GM19351 (cell line): ENCODE results near the gene GPR161.
"Not testable (repeated sequence)": the region's sequence is repeated elsewhere in the genome, so short reads cannot be mapped to it uniquely, and the experiment has no call there.

ENCODE experiments used
- ATAC-seq: cut with Tn5 transposase; IDR thresholded peaks from one replicate; pipeline ENCODE4 v1.9.1; 2021; ENCODE audit warnings: mild to moderate bottlenecking, moderate library complexity; ENCODE audit not compliant: unreplicated experiment

The GPR161 gene, protein sequence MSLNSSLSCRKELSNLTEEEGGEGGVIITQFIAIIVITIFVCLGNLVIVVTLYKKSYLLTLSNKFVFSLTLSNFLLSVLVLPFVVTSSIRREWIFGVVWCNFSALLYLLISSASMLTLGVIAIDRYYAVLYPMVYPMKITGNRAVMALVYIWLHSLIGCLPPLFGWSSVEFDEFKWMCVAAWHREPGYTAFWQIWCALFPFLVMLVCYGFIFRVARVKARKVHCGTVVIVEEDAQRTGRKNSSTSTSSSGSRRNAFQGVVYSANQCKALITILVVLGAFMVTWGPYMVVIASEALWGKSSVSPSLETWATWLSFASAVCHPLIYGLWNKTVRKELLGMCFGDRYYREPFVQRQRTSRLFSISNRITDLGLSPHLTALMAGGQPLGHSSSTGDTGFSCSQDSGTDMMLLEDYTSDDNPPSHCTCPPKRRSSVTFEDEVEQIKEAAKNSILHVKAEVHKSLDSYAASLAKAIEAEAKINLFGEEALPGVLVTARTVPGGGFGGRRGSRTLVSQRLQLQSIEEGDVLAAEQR

DNA sequence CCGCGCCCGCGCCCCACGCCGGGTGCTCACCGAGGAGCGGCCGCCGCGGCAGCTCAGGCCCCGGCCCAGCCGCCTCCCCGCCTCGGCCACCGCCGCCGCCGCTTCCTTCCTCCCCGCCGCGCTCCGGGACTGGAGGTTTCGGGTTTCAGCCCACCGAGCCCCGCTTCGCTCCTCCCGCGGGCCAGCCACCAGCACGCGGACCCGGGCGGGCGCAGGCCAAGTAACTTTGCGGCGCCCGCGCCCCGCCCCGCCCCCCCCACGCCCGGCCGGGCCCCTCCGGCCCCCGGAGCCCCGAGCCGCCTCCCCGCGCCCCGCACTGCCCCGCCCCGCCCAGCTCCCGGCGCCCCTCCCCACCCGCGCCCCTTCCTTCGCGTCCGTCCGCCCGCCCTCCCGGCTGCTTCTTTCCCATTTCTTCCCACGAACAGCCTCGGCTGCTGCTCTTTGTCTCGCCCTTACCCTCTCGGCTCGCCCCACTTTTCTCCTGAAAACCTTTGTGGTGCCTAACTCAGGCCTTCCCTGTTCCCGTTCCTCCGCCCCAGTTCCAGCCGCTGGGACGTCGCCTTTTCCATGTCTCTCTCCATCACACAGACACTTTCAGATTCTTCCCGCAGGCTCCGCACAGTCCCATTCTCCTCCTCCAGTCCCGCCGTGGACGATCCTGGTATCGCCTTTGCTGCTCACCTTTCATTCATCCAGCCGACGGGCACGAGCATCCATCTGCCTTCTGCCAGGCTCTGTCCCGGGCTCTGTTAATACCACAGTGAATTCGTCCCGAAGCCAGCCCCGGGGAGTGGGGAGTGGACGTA is at the start of gene GPR161:
Gene GPR161 (minus strand): TSS at position 222 of the 806 bp plus-strand sequence. CDS start 32,080 bp downstream, outside the sequence.
- ATAC-seq = no peak

DNA sequence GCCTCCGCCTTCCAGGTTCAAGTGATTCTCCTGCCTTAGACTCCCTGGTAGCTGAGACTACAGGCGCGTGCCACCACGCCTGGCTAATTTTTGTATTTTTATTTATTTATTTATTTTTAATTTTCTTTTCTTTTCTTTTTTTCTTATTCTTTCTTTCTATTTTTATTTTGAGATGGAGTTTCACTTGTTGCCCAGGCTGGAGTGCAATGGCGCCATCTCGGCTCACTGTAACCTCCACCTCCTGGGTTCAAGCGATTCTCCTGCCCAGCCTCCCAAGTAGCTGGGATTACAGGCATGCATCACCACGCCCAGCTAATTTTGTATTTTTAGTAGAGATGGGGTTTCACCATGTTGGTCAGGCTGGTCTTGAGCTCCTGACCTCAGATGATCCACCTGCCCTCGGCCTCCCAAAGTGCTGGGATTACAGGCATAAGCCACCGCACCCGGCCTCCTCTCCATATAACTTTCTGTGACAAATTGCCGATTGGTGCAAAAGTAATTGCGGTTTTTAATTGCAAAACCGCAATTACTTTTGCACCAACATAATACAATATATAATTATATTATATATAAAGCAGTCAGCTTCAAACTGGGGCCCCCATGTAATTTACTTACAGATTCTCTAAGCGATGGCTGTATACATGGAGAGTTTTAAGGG is 44.5 kb upstream of the GPR161 start:
- ATAC-seq = not testable (repeated sequence)

DNA sequence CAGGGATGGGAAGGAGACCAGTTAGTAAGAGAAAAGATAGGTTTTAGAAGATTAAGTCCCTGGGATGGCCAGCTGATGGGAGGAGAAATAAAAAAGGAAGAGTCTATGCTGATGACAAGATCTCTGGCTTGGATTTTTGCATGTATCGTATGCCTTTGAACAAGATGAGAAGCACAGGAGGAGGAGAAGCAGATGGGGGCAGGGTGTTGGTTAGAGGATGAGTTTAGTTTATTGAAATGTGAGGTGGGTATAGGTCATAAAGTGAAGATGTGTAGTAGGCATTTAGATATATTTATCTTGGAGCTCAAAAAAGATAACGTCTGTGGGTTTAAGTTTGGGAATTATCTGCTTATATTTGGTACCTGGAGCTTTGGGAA is 43.4 kb upstream of the GPR161 start:
- no peak for ATAC-seq

DNA sequence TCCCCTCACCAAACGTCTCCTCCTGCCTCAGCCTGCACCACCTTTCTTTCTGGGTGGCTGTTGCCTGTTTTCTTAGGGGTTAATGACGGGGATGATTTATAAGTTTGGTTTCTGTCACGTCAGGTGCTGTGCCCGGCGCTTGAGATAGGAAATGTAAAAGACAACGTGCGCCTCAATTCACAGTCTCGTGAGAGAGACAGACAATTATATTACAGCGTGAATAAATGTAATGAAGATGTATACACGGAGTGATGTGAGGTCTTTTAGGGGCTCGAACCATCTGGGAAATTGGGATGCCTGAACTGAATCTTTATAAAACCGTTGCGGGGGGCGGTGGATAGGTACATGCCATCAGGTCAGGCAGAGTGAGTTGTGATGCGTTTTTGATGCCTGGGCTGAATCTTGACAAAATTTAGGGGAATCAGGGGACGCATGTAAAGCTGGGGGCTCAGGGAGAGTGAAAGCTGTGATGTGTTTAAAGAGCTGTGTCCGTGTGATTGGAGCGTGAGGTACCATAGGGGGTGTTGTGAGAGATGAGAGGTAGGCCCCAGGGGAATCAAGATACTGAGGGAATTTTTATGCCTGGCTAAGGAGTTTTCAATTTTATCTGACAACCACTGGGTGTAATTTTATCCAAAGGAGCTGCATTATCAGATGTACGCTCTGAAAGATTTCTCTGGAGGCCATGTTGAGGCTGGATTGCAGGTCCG is 42.9 kb upstream of the GPR161 start:
- no peak for ATAC-seq

DNA sequence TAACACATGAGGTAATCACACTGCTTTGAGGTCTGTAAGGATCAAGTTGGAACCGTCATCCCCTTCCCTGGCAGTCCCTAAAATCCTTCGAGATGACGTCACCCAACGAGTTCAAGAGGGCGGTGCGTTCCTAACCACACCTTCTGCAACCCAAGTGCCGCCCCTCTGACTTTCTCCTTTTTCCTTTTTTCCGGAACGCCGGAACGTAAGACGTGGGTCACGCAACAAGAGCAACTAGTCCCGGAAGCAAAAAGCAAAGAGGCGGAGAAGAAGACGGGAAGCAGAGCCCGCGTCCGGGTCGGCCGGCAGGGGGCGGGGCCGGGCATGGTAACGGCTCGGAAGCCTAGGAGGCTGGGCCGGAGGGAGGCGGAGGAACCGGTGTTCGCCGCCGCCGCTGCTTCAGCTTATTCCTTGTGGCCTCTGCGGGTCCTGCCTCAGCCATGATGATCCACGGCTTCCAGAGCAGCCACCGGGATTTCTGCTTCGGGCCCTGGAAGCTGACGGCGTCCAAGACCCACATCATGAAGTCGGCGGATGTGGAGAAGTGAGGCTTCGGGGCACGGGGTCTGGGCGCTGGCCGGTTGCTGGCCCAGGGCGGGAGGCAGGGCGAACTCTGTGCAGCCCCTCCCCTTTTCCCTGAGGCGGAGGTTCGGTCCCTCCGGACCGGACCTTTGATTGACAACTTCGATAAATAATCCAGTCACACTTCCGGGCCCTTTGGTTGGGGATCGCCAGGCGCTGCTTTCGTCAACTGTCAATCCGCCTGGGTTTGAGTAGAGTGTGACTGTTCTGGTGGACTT is 42.1 kb upstream of the GPR161 start, which contains the start of gene TIPRL:
Gene TIPRL (plus strand): TSS at position 325 of the 800 bp plus-strand sequence. CDS start 116 bp downstream, at position 441.
- ATAC-seq = peak; percentile 87

DNA sequence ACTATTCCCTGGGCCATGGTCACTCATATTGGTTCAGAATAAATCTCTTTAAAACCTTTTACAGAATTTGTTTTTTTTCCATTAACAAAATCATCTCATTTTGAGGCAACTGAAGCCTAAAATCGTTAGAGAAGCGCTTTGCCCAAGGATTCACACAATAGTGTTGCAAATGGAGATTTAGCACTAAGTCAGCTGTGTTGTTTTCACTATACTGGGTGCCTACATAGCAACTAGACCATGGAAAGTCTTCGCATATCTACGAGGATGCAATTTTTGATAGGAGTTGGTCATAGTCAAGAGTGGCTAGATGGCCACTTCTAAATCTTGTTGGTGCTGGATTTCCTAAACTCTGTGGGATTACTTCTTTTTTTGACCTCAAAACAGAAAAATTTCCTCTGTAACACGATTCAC is 41.5 kb upstream of the GPR161 start:
- ATAC-seq = no peak

DNA sequence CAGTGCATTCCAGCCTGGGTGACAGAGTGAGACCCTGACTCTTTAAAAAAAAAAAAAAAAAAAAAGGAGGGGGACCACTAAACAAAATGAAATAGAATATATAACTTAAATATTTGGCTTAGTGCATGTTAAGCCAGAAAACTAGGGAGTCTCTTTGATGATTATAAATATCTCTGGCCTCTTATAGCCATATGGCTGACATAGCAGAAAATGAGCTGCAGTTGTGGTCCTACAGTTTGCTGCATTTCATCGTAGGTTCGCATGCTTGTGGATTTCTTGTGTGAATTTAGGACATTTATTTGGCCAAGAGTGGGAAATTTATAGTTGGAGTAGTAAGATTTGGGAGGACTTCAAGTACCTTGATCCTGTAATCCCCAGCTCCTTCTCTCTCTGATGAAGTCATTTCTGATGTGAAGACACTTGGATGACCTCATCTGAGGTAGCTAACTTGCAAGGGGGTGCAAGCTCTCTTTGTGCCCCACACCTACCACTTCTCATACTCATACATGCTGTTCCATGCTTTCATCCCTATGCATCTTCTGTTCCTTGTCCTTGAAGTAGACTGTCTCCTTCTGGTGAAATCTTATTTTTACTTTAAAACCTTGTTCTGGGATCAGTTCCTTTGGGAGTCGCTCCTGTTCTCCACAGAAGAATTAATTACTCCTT is 35.7 kb upstream of the GPR161 start:
- ATAC-seq = no peak

DNA sequence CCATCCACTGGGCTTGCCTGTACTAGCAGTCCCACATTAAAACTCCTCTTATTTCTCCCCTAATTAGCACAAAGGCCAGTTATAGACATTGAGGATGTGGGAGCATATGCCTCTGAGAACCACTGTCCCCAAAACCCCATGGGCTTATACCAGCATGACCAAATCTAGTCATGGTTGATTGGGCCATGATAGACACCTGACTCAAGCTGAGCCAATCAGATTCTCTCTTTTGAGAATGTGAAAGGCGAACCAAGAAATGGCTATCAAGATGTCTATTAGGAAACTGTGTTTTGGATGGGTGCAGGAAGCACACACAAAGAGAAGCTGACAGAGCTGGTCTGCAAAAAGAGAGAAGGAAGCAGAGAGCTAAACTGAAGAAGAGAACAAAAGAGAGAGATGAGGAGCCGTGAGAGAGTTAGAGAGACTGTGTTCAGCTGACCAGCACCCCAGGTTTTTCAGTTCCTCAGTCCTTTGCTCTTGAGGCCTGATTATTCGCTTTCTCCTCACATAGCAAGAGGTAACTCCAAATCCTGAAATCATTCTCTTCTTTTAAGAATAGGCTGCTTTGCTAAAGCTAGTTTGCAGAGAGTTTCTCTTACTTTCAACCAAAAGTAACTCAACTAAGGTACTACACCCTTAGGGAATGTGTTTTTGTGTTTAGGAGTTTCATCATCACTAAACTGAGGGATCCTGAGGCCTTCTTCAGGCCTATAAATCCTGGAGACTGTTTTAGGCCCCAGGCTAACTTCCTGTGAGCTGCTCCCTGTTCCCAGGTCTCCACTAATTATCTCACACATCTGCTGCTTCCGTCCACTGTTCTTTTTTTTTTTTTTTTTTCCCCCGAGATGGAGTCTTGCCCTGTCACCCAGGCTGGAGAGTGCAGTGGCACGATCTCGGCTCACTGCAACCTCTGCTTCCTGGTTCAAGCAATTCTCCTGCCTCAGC is 34.1 kb upstream of the GPR161 start:
- no peak for ATAC-seq

DNA sequence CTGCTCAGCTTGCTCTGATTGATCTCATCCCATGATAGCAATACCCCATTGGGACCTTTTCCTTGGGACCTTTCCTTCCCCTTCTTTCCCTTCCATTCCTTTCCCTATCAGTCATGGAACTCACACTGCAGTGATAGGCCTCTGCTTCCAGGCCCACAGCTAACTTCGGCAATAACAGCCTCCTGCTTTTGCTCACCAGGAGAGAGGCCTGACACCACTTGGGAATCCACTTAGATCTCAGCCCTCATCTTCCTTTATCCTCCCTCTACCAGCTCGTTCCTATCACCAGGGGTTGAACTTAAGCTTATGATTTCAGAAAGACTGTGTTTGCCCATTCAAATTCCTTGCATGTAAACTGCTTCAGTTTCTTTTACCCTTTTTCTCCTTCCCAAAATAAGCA is 31.1 kb upstream of the GPR161 start:
- ATAC-seq = no peak

DNA sequence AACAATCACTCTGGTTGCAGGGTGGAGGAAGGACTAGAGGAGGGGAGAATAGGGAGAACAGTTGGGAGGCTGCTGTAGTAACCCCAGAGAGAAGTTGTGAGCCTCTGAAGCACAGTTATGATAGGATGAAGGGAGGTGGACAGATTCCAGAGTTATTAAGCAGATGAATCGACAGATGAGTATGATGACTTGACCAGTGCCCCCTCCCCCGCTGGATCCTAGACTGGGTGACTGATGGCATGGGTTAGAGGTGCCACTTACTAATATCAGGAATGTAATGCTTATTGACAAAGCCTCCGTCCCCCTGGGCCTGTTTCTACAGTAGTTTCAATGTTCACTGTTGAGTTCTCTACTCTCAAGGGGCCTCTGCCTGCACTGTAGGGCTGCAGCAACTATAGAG is 28.0 kb upstream of the GPR161 start:
- ATAC-seq = no peak

DNA sequence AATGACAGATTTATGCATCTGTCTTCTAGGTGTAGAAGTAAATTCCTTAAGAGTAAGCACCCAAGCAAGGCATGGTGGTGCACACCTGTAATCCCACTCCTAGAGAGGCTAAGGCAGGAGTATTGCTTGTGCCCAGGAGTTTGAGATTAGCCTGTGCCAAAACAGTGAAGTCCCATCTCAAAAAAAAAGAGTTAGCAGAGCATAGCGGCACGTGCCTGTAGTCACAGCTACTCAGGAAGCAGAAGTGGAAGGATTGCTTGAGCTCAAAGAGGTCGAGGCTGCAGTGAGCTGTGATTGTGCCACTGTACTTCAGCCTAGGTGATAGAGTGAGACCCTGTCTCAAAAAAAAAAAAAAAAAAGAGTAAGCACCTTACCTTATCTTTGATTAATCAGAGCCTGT is 26.9 kb upstream of the GPR161 start:
- ATAC-seq = no peak

DNA sequence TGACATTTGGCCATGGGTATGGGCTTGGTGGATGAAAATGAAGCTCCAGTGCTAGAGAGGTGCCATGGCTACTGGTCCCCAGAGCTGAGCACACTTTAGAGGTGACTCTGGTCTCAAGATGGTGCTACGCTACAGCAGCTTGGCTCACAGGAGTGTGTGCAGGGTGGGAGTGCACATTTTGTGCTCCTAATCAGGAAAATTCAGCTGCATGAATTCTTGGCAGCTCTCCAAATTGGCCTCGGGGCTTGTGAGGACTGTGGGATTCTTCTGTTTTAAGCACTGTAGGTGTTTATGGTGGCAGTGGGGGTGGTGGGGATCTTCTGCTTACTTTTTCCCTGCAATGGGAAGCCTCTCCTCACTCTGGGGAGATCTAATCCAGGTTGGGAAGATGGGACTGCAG is 24.7 kb upstream of the GPR161 start:
- ATAC-seq = no peak

DNA sequence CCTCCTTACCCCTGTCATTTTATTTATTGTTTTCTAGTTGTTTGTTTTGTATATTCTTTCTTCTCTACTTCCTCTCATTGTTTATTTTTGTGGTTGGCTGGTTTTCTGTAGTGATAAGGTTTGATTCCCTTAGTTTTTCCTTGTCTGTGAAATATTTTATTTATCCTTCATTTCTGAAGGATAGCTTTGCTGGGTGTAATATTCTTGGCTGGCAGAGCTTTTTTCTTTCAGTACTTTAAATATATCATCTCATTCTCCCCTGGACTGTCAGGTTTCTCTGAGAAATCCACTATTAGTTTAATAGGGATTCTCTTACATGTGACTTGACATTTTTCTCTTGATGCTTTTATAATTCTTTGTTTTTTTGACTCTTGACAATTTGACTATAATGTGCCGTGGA is 23.2 kb upstream of the GPR161 start:
- ATAC-seq = no peak

DNA sequence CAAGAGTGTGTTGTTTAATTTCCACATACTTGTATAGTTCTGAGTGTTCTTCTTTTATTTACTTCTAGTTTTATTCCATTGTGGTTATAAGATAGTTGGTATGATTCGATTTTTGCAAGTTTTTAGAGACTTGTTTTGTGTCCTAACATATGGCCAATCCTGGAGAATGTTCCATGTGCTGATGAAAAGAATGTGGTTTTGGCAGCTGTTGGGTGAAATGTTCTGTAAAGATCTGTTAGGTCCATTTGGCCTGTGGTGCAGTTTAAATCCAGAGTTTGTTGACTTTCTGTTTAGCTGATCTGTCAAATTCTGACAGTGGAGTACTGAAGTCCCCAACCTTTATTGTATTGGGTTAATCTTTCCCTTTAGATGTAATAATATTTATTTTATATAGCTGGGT is 22.5 kb upstream of the GPR161 start:
- ATAC-seq = no peak

DNA sequence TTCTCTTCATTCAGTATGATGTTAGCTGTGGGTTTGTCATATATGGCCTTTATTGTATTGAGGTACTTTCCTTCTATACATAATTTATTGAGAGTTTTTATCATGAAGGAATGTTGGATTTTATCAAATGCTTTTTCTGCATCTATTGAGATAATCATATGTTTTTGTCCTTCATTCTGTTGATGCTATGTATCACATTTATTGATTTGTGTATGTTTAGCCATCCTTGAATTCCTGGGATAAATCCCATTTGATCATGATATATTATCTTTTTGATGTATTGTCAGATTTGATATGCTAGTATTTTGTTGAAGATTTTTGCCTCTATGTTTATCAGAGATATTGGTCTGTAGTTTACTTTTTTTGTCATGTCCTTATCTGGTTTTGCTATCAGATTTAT is 20.9 kb upstream of the GPR161 start:
- no peak for ATAC-seq

DNA sequence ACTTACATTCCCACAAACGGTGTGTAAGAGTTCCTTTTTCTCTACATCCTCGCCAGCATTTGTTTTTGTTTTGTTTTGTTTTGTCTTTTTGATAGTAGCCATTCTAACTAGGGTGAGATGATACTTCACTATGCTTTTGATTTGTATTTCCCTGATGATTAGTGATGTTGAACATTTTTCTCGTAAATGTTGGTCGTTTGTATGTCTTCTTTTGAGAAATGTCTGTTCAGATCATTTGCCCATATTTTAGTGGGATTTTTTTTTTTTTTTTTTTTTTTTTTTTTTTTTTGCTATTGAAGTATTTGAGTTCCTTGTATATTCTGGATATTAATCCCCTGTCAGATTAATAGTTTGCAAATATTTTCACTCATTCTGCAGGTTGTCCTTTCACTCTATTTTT is 19.2 kb upstream of the GPR161 start:
- no peak for ATAC-seq

DNA sequence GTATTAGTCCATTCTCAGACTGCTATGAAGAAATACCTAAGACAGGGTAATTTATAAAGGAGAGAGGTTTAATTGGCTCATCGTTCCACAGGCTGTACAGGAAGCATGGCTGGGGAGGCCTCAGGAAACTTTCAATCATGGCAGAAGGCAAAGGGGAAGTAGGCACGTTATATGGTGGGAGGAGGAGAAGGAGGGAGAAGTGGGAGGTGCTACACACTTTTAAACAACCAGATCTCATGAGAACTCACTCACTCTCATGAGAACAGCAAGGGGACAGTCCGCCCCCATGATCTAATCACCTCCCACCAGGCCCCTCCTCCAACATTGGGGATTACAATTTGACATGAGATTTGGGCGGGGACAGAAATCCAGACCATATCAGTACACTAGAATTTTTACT is 18.0 kb upstream of the GPR161 start:
- ATAC-seq = not testable (repeated sequence)

DNA sequence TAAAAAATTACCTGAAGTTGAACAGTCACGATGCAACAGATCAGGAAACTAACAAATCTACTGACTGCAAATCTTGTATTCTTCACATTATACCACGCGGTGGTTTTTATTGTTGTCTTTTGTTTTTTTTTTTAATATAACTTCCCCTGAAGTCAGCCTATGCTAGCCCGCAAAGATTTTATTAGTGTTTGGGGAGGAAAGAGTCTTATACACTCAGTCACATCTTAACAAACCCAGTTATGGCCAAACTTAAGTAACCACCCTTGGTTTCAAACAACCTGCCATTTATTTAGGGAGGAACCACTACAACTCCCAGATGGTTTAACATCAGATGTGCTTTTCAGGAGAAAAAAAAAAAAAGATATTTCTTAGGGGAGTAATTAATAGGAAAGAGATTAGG is 15.2 kb upstream of the GPR161 start:
- no peak for ATAC-seq
